Effector CD4-positive, alpha-beta T cell (primary cell): ENCODE measurements around the gene DZANK1.
"Not testable (repeated sequence)": the region's sequence is repeated elsewhere in the genome, so short reads cannot be mapped to it uniquely, and the experiment has no call there.

ENCODE experiments used
- DNase-seq: peaks from one replicate; pipeline ENCODE4 v3.0.0-alpha.2; 2020

DZANK1 gene

DNA sequence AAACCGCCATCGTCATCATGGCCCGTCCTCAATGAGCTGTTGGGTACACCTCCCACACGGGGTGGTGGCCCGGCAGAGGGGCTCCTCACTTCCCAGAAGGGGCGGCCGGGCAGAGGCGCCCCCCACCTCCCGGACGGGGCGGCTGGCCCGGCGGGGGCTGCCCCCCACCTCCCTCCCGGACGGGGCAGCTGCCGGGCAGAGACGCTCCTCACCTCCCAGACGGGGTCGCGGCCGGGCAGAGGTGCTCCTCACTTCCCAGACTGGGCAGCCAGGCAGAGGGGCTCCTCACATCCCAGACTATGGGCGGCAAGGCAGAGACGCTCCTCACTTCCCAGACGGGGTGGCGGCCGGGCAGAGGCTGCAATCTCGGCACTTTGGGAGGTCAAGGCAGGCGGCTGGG lies 91.3 kb downstream of the DZANK1 start:
- DNase-seq, result not testable (repeated sequence)

DNA sequence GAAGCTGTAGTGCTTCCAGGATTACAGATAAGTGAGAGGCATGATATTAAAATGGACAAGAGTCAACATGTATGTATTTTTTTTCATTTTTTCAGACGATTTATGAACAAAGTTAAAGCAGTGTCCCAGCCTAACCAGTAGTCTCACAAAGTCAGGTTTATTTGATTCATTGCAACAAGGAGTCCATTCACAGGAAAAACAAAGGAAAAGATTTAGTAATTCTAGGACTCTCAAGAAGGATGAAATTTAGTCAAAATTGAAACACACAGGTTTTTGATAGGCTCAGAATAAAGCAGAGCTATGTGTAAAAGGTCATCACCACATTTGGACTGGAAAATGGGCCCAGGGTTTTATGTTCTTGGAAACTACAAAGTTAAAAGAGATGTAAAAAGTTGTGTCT lies 94.5 kb downstream of the DZANK1 start:
- DNase-seq, result no peak

DNA sequence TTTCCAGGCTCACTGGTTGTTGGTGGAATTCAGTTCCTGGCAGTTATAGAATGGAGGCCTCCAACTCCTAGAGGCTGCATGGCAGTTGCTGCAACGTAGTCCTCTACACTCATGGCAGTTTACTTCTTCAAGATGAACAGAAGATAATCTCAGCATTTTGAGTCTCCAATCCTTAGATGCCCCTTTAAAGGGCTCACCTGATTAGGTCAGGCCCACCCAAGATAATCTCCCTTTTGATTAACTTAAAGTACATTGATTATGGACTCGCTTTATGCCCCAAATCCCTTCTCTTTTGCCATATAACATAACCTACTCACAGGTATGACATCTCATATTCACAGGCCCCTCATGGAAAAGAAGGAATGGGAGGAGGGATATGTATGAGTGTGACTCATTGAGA lies 102.1 kb downstream of the DZANK1 start:
- no peak for DNase-seq

DNA sequence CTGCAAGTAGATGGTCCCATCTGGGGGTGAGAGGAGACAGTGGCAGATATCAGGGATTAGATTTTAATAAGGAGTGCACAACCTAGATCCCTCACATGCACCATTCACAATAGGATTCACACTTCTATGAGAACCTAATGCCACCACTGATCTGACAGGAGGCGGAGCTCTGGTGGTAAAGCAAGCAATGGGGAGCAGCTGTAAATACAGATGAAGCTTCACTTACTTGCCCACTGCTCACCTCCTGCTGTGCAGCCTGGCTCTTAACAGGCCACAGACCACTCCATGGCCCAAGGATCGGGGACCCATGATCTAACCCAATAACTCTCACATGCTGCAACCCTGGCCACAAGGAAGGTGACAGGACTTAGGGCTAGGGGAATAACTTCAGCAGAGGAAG lies 103.1 kb downstream of the DZANK1 start:
- DNase-seq, result no peak

DNA sequence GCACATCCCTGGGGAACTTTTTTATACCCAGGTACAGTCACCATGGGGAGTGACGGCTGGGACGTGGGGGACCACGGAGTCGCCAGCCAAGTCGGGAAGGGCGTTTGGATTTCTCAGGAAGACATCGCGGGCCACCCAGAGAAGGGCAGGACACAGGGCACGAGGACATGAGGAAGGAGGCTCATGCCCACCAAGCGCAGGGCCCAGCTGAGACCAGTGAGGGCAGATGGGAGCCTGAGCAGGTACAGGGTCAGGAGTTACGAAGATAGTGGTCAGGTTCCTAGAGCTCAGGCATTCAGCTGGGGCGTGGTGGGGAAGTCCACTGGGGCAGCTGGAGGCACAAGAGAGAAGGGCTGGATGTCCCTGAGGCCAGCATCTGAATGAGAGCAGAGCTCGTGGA lies 103.9 kb downstream of the DZANK1 start:
- no peak for DNase-seq

DNA sequence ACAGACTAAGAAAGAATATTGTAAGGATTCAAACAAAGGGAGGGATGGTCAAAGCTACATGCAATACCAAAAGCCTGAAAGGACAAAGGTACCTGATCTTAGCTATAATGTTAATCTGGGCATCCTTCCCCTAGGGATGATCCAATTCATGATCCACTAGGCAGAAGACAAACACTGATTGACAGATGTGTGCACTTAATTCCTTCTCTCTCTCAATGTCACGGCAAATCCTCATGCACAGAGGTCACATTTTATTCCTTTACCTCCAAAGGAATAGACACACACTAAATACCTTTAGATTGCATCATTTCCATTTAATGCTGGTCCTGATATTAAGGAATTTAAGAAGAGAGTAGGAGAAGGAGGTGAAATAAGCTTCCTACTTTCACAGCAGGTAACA lies 105.2 kb downstream of the DZANK1 start:
- no peak for DNase-seq

DNA sequence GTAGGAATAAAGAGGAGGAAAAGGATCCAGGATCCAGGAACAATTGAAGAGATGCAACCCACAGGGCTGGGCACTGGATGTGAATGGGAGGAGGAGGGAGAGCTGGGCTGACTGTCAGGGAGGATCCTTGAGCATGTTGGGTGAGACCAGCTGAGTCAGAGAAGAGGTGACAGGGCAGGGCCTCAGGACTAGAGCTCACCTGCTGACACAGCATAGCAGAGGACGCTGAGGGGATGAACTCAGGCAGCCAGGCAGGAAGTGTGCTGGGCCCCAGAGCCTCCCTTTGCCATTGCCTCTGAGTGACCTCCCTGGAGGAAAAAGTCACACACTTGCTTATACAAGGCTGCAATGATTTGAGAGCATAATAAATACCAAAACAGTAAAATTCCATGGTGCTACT lies 106.2 kb downstream of the DZANK1 start:
- no peak for DNase-seq

DNA sequence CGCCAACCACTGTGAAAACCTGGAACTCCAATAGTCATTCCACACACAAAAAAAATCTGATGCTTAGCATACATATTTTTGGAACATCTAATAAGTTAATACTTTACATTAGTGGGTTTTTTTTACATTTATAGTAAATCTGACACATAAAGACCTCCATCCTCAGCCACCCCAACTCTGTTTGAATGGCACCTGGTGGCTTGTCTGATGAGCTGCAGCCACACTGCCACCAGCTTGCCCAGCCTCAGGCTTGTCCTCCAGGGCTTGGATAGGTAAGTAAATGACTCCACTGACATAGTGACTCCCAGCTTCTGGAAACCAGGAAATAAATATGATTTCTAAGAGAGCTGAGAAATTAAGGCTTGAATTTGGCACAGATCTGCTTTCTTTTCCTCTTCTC lies 107.0 kb downstream of the DZANK1 start:
- DNase-seq, result no peak

DNA sequence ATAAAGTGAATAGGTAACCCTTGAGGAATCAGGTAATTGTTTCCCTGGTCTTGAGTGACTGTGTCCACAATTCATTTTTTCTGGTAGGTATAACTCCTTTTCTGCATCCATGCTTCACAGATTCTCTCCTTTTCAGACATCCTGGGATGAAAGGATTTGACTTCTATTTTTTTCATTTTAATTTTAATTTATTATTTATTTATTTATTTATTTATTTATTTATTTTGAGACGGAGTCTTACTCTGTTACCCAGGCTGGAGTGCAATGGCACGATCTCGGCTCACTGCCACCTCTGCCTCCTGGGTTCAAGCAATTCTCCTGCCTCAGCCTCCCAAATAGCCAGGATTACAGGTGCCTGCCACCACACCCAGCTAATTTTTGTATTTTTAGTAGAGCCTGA lies 117.1 kb downstream of the DZANK1 start:
- not testable (repeated sequence) for DNase-seq
